Activated CD8-positive, alpha-beta memory T cell treated with anti-CD3 and anti-CD28 coated beads, Interleukin-2, amount 50 U/mL, for 1 hour (primary cell): Measurements from ENCODE around the gene FOXO3.
"Not testable (repeated sequence)": the region's sequence is repeated elsewhere in the genome, so short reads cannot be mapped to it uniquely, and the experiment has no call there.

Experiments used
- DNase-seq: peaks from one replicate; pipeline ENCODE4 v3.0.0-alpha.2; 2020; ENCODE audit errors: extremely low read depth

Gene FOXO3

GRCh38 chr6:108555399-108556052 lies 5.2 kb upstream of the FOXO3 start:
- DNase-seq = no peak

GRCh38 chr6:108556250-108556649 lies 4.5 kb upstream of the FOXO3 start:
- no peak for DNase-seq

- DNase-seq = no peak
Measured at GRCh38 chr6:108556866-108557493, 3.7 kb upstream of the FOXO3 start.

- no peak for DNase-seq
Measured at GRCh38 chr6:108557494-108558371, 3.0 kb upstream of the FOXO3 start.

- peak; percentile 91 for DNase-seq
Measured at GRCh38 chr6:108558372-108559096, 2.2 kb upstream of the FOXO3 start.

- DNase-seq = peak; percentile 76
Measured at GRCh38 chr6:108559097-108559883, 1.4 kb upstream of the FOXO3 start.

GRCh38 chr6:108559884-108560462 lies 744 bp upstream of the FOXO3 start:
- DNase-seq = no peak

- DNase-seq = not testable (repeated sequence)
Measured at GRCh38 chr6:108561309-108561647, 561 bp downstream of the FOXO3 start.

- DNase-seq = no peak
Measured at GRCh38 chr6:108561742-108562502, 1.2 kb downstream of the FOXO3 start.

GRCh38 chr6:108562503-108562993 lies 1.8 kb downstream of the FOXO3 start:
- no peak for DNase-seq

- DNase-seq = no peak
Measured at GRCh38 chr6:108563292-108563691, 2.6 kb downstream of the FOXO3 start.

- DNase-seq = no peak
Measured at GRCh38 chr6:108564178-108564577, 3.5 kb downstream of the FOXO3 start.

- no peak for DNase-seq
Measured at GRCh38 chr6:108565091-108565766, 4.5 kb downstream of the FOXO3 start.

- DNase-seq = no peak
Measured at GRCh38 chr6:108565893-108566292, 5.2 kb downstream of the FOXO3 start.

GRCh38 chr6:108566406-108566805 lies 5.7 kb downstream of the FOXO3 start:
- DNase-seq = no peak

- DNase-seq = no peak
Measured at GRCh38 chr6:108568101-108568500, 7.4 kb downstream of the FOXO3 start.

- DNase-seq = no peak
Measured at GRCh38 chr6:108568551-108569305, 8.0 kb downstream of the FOXO3 start.

- DNase-seq = no peak
Measured at GRCh38 chr6:108570517-108570916, 9.8 kb downstream of the FOXO3 start.
